ENCODE measurements around the gene ZNF626.
"Not testable (repeated sequence)": the region's sequence is repeated elsewhere in the genome, so short reads cannot be mapped to it uniquely, and the experiment has no call there.

ZNF626 gene

DNA sequence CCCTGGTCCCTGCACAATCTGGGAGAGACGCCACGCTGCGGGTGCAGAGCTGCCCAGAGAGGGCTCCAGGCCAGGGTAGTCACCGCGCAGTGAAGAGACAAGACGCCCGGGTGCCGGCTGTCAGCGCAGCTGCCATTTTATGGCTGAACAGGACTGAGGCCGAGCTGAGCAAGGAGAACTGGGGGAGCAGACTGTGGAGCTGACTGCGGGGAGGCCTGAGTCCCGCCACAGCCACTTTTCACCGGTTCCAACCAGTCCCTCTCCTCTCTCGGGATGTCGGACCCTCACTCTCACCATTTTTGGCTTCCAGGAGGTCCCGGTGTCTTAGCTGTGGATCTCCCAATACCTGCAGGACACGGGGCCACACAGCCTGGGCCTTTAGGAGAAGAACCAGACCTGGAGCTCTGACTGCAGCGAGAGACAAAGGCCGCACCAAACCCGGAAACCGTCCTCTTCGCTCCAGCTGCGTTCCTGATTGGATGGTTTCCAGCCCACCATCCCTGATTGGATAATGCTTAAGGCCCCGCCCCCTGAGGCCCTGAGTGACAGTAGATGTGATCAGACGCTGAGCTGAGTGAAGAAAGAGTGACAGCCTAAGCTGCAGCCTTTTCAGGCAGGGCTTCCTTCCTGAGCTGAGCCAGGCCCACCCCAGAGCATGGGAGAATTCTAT lies at the start of gene ZNF626:
Gene ZNF626, minus strand, starts transcription at position 422 of the 670 bp plus-strand sequence. Its CDS starts 125 bp downstream, at position 297.
- DNase-seq (ENCODE audit: low read depth), result no peak

GRCh38 chr19:20669263-20669662 lies 7.9 kb upstream of the ZNF626 start:
- no peak for DNase-seq (ENCODE audit: low read depth)

DNA sequence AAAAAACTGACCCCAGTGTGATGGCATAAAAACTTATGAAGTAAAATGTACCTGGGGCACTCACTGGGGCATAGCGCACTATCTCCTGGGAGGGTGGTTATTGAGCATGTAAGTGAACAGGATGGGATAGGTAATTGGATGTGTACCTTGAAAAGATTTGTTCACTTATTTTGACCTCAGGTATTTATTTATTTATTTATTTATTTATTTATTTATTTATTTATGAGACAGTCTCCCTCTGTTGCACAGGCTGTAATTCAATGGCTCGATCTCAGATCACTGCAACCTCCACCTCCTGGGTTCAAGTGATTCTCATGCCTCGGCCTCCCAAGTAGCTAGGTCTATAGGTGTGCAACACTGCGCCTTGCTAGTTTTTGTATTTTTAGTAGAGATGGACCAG lies 5.9 kb upstream of the ZNF626 start:
- no peak for DNase-seq (ENCODE audit: low read depth)

- no peak for DNase-seq (ENCODE audit: low read depth)
Measured at GRCh38 chr19:20664901-20665781, 3.8 kb upstream of the ZNF626 start.

GRCh38 chr19:20664475-20664874 lies 3.1 kb upstream of the ZNF626 start:
- not testable (repeated sequence) for DNase-seq (ENCODE audit: low read depth)

DNA sequence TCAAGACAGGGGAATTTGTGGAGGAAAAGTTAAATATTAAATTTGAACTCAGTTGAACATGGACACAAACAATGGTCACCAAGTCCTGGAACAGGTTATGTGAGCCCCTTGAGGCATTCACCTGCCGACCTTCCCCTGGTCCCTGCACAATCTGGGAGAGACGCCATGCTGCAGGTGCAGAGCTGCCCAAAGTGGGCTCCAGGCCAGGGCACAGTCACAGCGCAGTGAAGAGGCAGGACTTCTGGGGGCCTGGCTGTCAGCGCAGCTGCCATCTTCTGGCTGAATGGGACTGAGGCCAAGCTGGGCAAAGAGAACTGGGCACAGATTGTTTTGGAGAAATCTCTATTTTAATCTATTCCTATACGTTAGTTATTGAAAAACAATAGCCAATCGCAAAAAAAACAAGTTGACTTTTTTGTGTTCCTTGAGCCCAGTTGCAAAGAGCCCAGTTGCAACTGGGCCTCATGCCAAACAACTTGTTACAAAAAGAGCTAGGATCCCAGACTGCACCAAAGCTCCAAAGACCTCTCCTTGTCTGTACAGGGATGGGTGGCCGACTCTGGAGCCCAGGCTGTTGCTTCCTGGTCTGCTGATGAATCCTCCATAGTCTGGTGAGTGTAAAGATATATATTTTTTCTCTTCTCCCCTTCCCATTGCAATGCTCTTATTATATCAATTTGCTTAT lies 1.2 kb upstream of the ZNF626 start:
- DNase-seq (ENCODE audit: low read depth), result no peak

DNA sequence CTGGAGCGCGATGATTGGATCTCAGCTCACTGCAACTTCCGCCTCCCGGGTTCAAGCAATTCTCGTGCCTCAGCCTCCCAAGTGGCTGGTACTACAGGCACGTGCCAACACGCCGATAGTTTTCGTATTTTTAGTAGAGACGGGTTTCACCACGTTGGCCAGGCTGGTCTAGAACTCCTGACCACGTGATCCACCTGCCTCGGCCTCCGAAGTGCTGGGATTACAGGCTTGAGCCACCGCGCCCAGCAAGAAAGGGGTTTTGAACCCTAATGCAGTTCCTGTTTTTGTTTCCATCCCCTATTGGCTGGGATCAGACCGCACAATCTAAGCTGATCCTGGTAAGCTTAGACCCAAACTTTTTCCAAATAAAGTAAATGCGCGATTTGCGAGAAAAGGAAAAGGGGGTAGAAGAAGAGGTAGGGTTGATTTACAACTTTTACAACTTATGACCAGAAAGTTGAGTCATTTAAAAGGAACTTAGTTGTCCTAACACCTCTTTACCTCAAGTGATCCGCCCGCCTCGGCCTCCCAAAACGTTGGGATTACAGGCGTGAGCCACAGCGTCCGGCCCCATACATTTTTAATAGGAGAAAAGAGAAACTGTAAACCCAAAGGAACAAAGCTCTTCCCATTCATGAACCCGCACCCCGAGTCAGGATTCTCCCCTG lies 764 bp downstream of the ZNF626 start:
- DNase-seq (ENCODE audit: low read depth), result no peak

DNA sequence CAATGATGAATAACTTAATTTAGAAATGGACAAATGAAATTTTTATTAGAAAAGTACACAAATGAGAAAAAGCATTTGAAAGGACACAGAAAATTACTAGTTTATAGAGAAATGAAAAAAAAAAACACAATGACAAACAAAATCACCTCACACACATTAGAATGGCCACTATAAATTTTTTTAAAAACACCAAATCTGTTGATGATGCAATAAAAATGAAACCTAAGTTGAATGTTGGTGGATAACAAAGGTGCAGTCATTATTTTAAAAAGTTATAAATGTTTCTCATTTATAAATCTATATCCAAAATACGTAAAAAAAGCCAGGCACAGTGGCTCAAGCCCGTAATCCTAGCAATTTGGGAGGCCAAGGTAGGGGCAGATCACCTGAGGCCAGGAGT lies 20.8 kb downstream of the ZNF626 start:
- DNase-seq (ENCODE audit: low read depth), result no peak

- DNase-seq (ENCODE audit: low read depth), result no peak
Measured at GRCh38 chr19:20640023-20640422, 21.3 kb downstream of the ZNF626 start.

DNA sequence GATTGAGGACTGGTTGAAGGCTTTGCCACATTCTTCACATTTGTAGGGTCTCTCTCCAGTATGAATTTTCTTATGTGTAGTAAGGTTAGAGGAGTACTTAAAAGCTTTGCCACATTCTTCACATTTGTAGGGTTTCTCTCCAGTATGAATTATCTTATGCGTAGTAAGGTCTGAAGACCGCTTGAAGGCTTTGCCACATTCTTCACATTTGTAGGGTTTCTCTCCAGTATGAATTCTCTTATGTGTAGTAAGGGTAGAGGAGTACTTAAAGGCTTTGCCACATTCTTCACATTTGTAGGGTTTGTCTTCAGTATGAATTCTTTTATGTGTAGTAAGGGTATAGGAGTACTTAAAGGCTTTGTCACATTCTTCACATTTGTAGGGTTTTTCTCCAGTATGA lies 36.8 kb downstream of the ZNF626 start:
- DNase-seq (ENCODE audit: low read depth), result not testable (repeated sequence)

DNA sequence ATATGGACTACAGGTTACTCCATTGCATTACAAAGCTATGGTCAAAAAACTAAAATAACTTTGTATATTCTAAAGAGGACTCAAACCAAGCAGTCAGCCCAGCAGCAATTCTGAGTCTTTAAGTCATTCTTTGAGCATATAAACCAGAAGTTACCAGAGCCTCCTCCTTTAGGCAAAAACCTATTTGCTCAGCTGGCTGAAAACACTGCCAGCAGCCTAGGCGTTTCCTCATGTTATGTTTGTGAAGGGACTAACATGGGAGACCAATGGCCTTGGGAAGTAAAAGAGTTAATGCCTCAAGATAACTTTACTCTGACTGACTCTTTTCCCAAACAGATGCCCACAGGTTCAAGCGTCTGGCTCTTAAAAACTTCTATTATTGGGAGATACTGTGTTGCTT lies 45.3 kb downstream of the ZNF626 start:
- no peak for DNase-seq (ENCODE audit: low read depth)

GRCh38 chr19:20614971-20615370 lies 46.4 kb downstream of the ZNF626 start:
- DNase-seq (ENCODE audit: low read depth), result not testable (repeated sequence)

DNA sequence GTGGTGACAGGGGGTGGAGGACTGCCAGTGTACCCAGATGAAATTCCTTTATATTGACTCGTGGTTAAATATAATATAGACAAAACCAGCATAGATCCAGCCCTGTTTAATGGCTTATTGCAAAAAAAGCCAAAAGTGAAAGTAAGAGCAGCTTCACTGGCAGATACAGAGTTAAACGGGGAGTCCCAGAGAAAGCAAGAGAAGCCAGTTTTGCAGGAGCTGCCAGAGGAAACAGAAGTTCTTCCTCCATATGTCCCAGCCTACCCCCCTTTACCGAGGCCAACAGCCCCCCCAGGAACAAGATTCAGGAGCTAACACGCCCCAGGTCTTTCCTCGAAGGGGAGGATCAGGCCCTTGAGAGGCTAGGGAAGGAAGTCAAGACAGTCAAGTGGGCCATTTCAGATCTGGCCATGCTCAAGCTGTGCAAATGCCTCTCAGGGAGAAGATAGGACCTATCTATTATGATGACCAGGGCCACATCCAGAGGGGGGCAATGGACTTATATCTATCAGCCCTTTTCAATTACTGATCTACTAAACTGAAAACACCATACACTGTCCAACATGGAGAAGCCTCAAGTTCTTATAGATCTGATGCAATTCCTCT lies 48.6 kb downstream of the ZNF626 start:
- no peak for DNase-seq (ENCODE audit: low read depth)

DNA sequence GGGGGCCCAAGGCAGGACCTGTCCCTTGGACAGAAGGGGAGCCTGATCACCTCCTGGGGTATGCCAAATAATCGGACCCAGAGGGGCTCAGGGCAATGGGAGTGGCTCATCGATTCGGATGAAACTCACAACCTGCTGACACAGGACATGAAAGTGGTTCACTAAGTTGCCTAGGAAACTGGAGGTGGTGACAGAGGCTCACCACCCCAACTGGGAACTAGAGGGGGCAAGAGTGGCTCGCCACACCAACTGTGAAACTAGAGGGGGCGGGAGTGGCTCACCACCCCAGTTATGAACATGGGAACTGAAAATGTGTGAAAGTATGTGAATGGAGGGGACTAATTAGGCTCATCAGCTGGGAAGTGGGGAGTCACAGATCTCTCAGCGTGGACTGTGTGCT lies 49.5 kb downstream of the ZNF626 start:
- DNase-seq (ENCODE audit: low read depth), result no peak

DNA sequence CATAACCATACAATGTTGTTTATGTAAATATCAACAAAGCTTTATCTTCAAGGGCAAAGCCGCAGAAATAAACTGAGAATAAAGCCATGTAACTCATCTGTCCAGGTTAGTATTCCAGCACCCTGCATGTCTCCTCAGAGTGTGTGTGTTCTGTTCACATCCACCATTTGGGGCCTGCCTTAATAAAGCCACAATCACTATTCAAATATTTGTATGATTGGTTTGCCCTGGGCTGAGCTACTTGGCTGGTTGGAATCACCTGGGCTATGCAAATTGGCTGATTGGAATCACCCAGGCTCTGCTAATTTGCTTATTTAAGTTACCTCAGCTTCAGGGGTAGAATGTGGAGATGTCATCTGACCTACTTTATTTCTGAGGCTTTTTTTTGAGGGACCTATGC lies 53.4 kb downstream of the ZNF626 start:
- no peak for DNase-seq (ENCODE audit: low read depth)
